Colon (tissue), 2 donors: ENCODE measurements around the gene TPRN.

Experiments
- FAIRE-seq: peaks from 2 replicates; lab custom pipeline; 2012; peaks lifted over from hg19 to GRCh38; lab: Jason Lieb, UNC
- donor health status: control.
- donor health status: control.

The TPRN gene

DNA sequence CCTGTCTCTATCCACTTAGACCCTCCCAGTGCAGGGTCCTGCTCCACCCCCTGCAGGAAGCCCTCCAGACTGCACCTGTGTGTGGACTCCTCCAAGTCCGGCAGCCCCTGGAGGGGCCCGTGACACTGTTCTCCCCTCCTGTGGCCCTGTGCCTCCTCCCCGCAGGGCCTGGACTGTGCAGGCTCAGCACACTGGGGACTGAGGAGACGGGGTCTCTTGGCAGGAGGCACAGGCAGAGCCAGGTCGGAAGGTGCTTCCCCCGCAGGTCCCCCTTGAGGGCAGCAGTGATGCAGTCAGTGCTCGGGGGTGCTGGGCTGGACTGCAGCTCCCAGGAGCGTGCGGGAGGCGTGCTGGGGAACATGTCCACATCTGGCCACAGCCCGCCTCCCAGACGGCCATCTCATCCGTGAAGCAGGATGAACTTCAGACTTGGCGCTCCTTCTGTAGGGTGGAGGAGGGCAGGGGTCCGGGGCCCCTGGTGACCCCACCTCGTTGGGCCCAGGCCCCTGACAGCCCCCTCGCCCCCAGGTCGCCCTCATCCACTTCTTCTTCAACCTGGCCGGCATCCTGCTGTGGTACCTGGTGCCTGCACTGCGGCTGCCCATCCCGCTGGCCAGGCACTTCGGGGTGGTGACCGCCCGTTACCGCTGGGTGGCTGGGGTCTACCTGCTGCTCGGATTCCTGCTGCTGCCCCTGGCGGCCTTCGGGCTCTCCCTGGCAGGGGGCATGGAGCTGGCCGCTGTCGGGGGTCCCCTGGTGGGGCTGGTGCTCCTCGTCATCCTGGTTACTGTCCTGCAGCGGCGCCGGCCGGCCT is 35.1 kb upstream of the TPRN start:
- FAIRE-seq: no peak

DNA sequence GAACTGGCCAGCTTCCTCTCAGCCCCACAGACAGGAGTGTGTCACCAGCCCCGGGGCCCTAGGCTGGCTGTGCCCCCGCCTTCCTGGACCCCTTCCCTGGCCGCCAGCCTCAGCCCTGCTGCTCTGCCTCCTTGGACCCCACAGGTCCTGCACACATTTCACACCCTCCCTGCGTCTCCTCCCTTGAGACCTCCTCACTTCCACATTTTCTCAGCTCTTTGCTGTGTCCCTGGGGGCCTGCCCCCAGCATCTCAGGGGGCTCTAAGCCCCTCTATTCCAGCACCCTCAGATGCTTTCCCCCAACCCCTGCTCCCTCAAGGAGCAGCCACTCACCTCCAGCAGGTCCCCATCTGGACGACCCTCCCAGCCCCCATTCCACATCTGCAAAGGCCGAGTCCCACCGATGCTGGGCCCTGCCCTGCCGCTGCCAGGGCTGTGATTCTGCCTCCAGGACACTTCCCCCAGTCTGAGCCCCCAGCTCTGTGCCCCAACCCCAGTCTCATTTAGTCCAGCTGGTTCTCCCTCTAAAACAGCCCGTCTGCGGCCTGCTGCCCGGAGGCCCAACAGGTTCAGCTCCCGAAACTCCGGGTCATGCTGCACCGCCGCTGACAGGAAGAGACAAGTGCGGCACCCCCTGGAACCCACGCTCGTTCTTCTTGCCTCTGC is 34.4 kb upstream of the TPRN start:
- FAIRE-seq: no peak

DNA sequence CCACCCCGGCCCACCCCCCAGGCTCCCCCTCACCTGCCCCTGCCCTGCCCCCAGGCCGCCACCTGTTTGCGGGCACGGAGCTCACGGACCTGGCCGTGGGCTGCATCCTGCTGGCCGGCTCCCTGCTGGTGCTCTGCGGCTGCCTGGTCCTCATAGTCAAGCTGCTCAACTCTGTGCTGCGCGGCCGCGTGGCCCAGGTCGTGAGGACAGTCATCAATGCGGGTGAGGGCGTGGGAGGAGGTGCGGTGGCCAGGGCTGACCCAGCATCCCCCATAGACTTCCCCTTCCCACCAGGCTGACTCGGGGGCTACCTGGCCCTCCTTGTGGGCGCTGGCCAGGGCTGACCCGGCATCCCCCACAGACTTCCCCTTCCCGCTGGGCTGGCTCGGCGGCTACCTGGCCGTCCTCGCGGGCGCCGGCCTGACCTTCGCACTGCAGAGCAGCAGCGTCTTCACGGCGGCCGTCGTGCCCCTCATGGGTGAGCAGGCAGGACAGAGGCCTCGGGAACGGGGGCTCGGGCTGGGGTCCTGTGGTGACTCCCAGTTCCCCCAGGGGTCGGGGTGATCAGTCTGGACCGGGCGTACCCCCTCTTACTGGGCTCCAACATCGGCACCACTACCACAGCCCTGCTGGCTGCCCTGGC is 33.6 kb upstream of the TPRN start:
- FAIRE-seq: no peak

DNA sequence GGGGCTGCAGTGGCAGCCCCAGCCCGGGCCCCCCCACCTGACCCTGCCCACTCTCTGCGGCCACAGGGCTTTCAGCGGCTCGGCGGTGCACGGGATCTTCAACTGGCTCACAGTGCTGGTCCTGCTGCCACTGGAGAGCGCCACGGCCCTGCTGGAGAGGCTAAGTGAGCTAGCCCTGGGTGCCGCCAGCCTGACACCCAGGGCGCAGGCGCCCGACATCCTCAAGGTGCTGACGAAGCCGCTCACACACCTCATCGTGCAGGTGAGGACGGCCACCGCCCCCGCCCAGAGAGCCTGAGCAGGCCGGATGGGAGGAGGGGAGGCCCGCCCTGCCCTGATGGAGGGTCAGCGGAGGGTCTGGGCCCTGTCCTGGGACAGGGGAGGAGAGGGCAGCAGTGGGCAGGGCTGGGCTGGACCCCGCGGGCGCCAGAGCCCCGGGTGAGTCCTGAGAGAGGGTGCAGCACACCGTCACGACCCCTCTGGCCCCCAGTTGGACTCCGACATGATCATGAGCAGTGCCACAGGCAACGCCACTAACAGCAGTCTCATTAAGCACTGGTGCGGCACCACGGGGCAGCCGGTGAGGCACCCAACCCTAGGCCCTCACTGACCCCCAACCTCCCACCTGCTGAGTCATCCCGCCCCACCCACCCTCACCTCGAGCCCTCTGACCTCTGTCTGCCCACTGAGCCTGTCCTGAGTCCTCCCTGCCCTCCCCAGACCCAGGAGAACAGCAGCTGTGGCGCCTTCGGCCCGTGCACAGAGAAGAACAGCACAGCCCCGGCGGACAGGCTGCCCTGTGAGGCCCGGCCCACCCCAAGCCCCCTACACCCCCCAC is 32.8 kb upstream of the TPRN start:
- no peak for FAIRE-seq

DNA sequence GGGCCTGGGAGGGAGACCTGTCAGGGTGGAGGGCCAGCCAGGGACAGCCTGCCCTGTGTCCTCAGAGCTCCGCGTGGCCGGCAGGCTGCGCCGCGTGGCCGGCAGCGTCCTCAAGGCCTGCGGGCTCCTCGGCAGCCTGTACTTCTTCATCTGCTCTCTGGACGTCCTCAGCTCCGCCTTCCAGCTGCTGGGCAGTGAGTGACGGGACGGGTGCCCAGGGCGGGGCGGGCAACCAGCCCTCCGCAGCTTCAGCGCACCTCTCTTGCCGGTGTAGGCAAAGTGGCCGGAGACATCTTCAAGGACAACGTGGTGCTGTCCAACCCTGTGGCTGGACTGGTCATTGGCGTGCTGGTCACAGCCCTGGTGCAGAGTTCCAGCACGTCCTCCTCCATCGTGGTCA is 32.0 kb upstream of the TPRN start:
- FAIRE-seq: no peak

DNA sequence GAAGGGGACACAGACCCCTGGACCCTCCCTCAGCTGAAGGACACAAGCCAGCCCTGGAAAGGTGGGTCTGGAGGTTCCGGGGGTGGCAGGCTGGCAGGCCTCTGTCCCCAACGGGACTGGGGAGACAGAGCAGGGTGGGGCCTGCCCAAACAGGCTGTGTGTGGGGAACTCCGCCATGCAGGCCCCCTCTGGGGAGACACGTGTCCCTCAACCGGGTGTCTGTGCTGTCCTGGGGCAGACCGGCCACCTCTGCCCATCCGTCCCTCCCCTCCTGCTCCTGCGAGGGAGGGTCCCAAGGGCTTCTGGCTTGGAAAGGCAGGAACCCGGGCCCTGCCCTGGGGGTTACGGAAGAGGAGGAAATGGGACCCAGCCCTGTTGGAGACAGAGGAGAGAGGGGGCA is 31.6 kb upstream of the TPRN start:
- FAIRE-seq: no peak

DNA sequence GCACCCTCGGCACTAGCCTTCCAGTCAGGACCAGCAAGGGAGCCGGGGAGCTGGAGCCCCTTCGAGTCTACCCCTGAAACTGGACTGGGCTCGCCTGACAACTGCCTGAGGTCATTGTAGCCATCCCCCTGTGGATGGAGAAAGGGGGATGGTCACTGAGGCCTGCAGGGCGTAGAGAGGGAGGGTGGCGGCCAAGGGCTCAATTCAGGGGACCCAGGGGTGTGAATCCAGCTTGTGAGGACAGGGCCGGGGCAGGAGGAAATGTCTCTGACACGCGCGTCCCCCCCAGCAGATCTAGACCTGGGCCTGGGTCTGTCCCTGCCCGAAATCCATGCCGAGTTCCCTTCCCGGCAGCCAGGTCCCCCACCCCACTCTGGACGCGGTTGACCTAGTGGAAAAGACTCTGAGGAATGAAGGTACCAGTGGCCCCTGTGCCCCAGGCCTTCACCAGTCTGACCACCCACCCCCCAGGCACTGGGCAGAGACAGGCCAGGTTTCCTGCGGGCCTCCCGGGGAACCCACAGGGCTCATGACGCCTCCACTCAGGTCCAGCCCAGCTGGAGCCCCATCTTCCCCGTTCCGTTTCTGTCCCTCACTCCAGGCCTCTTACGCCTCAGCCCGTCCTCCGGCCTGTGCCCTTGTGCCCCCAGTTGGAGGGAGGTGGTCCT is 31.0 kb upstream of the TPRN start:
- no peak for FAIRE-seq

DNA sequence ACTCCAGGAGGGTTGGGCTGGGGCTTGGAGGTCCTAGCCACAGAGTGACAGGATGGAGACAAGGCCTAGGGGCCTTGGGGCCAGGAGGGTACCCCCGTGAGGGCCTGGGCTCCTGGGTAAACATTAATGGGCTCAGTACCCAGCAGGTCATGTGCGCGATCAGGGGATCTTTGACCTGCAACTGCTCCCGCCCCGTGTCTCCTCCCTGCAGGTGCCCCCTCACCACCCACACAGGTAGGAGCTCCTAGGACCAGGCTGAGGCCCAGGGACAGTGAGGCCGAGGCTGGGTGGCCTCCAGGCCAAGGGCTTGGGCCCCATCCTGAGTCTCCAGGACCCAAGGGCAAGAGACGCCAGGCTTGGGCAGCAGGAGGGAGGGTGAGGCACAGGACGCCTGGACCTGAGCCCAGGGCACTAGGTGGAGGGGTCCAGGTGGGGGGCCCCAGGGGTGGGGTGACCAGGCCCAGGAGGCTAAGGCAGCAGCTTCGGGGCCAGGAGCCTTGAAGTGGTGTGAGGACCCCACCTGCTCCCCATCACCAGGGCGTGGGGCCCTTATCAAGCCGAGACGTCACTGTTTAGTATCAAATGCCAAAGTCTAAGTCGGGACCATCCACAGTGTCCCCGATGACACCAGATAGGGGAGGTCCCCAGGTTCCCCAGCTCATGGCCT is 30.3 kb upstream of the TPRN start, which contains the start of gene SLC34A3:
TSS of gene SLC34A3 (plus strand) at position 197 of the 667 bp plus-strand sequence. CDS start 802 bp downstream, outside the sequence.
- no peak for FAIRE-seq

DNA sequence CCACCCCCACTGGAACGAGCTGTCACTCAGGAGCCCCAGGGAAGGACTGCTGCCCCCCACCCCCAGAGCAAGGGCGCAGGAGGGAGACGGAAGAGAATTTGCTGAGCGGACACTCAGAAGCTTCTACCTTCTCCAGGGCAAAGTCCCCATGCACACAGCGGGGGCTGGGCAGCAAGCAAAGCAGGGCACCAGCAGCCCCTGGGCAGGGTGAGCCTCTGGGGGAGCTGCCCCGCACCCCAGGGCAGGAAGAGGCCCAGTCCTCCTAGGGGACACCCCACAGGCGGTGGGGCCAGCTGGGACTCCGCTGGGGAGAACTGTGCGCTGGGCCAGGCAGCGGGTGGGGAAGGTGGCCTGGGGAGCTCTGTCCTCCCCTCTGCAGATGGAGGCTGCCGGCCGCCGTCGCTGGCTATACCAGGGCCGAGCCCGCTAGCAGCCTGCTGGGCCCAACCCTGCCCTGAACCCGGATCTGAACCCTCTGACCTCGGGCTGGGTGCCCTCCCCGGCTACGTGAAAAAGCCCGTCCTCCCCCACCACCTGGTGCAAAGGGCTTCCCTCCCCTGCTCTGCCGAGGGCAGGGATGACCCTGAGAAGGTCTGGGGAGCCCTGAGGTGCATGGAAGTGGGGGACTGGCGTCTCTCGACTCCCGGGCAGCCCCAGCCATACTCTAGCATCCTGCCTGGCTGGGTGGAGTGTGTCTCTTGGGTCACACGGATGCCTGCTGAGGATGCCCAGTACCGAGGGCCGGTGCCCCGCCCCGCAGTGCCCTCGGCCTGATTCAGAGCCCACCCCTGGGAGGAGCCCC is 29.6 kb upstream of the TPRN start:
- no peak for FAIRE-seq

DNA sequence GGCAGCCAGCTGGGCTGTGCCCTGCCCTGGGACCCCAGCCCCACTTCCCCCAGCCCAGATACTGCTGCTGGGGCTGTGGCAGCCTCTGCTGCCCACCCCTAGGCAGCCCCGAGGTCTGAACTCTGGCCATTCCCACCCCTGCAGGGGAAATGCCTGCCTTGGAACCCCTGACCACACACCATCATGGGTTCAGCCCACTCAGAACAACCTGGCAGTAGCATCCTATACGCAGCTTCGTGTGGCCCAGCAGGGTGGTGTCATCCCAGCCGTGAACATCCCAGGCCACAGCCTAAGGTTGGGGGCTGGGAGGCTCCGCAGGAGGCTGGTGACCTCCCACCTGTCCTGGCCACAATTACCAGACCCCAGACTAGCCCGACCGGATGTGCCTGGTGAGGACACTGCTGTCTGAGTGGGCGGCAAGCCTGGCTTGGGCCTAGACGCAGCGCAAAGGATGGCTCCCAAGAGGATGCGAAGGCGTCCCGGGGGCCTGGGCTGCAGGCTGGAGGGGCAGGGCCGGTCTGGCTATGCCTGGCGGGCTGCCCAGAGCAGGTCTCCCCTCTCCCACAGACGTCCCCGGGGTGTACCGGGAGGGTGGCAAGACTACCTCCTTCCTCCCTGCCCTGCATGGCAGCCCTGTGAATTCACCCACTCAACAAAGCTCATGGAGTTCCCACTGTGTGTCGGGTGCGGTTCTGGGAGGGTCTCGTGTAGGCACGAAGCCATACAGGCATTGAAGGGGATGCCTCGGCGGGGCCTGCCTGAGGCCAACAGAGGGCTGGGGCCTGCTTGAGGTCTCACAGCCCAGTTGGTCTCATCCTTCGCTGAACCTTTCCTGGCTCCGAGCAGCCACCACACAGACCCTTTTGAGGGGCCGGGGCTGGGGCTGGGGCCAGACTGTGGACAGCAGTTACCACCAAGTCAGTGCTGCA is 28.7 kb upstream of the TPRN start:
- no peak for FAIRE-seq

DNA sequence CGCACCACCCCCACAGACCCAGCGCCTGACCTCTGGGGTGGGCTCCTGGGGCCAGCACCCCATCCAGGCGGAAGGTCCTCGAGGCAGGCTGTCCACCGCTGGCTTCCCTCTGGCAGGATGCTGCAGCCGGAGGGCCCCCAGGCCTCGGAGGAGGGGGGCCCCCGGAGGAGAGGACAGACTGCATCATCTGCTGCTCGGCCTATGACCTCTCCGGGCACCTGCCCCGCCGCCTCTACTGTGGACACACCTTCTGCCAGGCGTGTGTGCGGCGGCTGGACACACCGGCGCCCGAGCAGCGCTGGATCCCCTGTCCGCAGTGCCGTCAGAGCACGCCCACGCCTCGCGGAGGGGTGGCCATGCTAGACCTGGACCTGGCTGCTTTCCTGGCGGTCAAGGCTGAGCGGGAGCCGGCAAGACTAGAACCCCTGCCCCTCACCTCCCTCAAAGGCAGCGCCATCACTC is 28.0 kb upstream of the TPRN start:
- FAIRE-seq: no peak

DNA sequence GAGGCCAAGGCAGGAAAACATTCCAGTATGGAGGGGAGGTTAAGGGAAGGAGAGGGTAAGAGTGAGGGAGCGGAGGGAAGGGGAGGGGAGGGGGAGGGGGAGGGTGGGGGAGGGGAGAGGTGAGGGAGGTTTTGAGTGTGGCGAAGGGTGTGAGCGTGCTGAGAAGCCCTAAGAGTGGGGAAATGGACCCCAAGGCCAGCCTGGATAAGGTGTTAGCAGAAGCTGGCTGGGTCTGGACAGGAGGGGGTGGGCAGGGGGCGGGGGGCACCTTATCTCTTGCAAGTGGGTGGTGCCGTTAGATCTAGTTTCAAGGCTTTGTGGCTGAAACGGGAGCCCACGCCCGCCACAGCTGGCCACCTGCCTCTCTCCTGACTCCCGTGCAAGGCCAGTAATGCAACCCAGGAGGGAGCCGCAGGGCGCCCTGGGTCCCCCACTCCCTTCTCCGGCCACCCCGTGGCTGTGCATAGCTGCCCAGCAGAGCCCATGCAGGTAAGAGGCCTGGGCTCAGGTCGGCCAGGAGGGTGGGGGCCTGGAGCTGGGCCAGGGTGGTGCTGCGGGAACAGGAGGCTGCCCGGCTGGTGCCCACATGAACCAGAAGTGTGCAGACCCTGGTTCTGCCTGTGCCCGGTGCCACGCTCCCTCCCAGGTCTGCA is 27.4 kb upstream of the TPRN start:
- FAIRE-seq: no peak

DNA sequence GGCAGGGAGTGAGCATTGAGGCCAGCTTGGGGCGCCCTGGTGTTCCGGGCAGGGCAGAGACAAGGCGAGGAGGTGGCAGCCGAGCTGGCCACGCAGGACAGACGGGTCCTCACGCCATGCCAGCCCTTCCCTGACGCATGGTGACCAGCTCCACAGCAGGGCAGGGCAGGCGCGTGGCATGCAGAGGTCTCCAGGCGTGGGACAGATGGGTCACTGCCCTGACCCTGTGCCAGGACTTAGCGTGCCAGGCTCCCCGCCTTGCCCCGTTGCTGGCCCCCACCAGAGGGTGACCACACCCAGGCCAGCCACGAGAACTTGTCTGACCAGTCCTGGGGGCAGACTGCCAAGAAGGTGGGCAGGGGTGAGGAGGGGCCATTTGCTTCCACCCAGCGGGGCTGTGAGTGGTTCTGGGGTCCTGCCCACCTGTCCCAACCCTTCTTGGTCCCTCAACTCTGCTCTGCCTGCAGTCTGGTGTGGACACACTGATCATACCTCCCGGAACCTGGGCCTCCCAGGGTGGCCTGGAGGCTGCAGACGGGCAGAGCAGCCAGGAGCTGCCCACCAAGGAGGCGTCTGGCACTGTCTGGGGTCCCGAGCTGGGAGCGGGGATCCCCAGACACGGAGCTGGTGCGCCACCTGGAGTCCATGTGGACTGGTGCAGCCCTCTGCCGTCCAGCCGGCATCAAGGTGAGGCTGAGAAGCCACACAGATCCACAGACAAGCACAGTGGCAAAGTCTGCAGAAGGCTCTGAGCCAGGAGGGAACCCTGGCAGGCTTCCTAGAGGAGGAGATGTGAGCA is 26.7 kb upstream of the TPRN start, which contains the start of gene RNF224:
TSS of gene RNF224 (plus strand) at position 449 of the 799 bp plus-strand sequence. CDS start 834 bp downstream, outside the sequence.
- FAIRE-seq: no peak

DNA sequence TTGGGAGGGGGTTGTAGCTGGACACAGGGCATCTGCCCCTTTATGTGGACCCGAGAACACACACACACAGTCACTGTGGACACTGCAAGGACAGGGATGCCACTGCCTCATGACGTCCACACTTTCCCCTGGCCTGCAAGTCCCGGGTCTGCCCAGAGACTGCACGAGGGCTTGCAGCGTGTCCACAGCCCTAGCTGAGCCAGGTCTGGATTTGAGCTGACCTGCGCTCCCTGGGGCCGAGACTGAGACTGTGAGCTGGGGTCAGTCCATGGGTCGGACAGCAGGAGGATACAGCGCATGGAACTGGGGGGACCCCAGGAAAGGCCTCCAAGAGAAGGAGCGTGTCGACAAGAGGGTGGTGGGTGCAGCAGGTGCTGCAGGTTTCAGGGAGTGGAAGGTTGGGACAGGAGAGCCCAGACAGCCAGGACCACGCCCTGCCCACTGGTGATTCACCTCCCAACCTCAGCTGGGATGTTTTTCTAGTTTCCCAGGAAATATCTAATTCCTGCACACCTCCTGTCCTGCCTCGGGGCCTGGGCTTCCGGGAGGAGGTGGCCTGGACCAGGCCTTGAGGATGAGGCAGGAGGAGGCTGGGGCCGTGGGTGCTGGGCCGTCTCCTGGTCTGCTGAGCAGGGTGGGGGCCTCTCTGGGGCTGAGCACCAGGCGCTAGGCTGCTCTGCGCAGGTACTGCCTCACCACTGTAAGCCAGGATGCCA is 26.0 kb upstream of the TPRN start:
- FAIRE-seq: no peak

DNA sequence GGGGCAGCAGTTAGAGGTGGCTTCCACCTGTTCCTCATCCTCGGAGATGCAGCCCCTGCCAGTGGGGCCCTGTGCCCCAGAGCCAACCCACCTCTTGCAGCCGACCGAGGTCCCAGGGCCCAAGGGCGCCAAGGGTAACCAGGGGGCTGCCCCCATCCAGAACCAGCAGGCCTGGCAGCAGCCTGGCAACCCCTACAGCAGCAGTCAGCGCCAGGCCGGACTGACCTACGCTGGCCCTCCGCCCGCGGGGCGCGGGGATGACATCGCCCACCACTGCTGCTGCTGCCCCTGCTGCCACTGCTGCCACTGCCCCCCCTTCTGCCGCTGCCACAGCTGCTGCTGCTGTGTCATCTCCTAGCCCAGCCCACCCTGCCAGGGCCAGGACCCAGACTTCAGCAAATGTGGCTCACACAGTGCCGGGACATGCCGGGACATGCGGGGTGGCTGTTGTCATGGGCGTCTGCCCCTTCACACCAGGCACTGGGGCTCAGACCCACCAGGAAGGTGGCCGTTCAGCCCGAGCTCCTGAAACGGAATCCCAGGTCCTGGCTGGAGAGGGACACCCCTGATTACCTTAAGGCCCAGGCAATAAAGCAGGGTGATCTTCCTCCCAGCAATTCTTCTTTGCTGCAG is 25.3 kb upstream of the TPRN start:
- no peak for FAIRE-seq
